OCI-LY1 (cell line): ENCODE results near the gene DDX56.

Experiments
- H2AFZ ChIP-seq: fragments of 200-600 bp; sonication (generic), shearing (Covaris generic); 2 replicates; pipeline ENCODE4 v1.6.0; 2014; ENCODE audit warnings: antibody characterized with exemption, mild to moderate bottlenecking, low read length
- H3F3A ChIP-seq: fragments of 200-600 bp; sonication (generic), shearing (Covaris generic); 2 replicates; pipeline ENCODE4 v1.6.0; 2014; ENCODE audit warnings: mild to moderate bottlenecking, antibody characterized with exemption, low read length, moderate library complexity; ENCODE audit not compliant: insufficient read depth
- H3K27ac ChIP-seq: fragments of 200-600 bp; sonication (generic); 2 replicates; pipeline ENCODE4 v1.5.1; 2014; ENCODE audit warnings: low read length, mixed run types, mild to moderate bottlenecking, low read depth; ENCODE audit not compliant: poor library complexity, severe bottlenecking
- H3K27me3 ChIP-seq: fragments of 200-600 bp; sonication (generic); 2 replicates; pipeline ENCODE4 v1.6.0; 2014; ENCODE audit warnings: antibody characterized with exemption, mild to moderate bottlenecking, low read length, moderate library complexity; ENCODE audit not compliant: insufficient read depth
- H3K36me3 ChIP-seq: fragments of 200-600 bp; sonication (generic); 2 replicates; pipeline ENCODE4 v1.6.1; 2014; ENCODE audit warnings: mild to moderate bottlenecking, antibody characterized with exemption, low read length, moderate library complexity, mixed read lengths; ENCODE audit not compliant: insufficient read depth
- H3K4me1 ChIP-seq: fragments of 200-600 bp; sonication (generic); 2 replicates; pipeline ENCODE4 v1.5.1; 2014; ENCODE audit warnings: mild to moderate bottlenecking, low read length, moderate library complexity; ENCODE audit not compliant: insufficient read depth, severe bottlenecking
- H3K4me2 ChIP-seq: fragments of 200-600 bp; sonication (generic), shearing (Covaris generic); 2 replicates; pipeline ENCODE4 v1.6.1; 2014; ENCODE audit warnings: low read length
- H3K4me3 ChIP-seq: fragments of 200-600 bp; sonication (generic); 2 replicates; pipeline ENCODE4 v1.5.1; 2014; ENCODE audit warnings: low read length, low read depth, mild to moderate bottlenecking, mixed read lengths; ENCODE audit not compliant: poor library complexity, severe bottlenecking
- H3K79me2 ChIP-seq: fragments of 200-600 bp; shearing (Covaris generic); 2 replicates; pipeline ENCODE4 v1.6.1; 2016; ENCODE audit warnings: mixed run types, low read length, mixed read lengths; ENCODE audit not compliant: insufficient read depth
- H3K9ac ChIP-seq: fragments of 200-600 bp; sonication (generic), shearing (Covaris generic); 2 replicates; pipeline ENCODE4 v1.6.1; 2014; ENCODE audit warnings: mild to moderate bottlenecking, low read length, mixed read lengths
- H3K9me2 ChIP-seq: fragments of 200-600 bp; sonication (generic), shearing (Covaris generic); 2 replicates; pipeline ENCODE4 v1.6.1; 2014; ENCODE audit warnings: low read depth, mild to moderate bottlenecking, low read length, mixed read lengths
- H3K9me3 ChIP-seq: fragments of 200-600 bp; shearing (Covaris generic); 2 replicates; pipeline ENCODE4 v1.6.1; 2014; ENCODE audit warnings: low read length, mixed read lengths
- H4K20me1 ChIP-seq: fragments of 200-600 bp; sonication (generic), shearing (Covaris generic); 2 replicates; pipeline ENCODE4 v1.6.0; 2016; ENCODE audit warnings: mild to moderate bottlenecking, low read length; ENCODE audit not compliant: insufficient read depth
- EZH2 ChIP-seq: fragments of 200-600 bp; sonication (generic), shearing (Covaris generic); IDR thresholded peaks from 2 replicates; pipeline ENCODE4 v1.8.0; 2017; ENCODE audit warnings: borderline replicate concordance, mixed run types, mild to moderate bottlenecking, antibody characterized with exemption, low read length, moderate library complexity, mixed read lengths
- TF ChIP-seq, protein P1 (sequence below): fragments of 200-600 bp; sonication (generic), shearing (Covaris generic); IDR thresholded peaks from 2 replicates; pipeline ENCODE4 v1.5.1; 2017; ENCODE audit warnings: mild to moderate bottlenecking, antibody characterized with exemption, low read length, moderate library complexity, mixed read lengths

DDX56 gene

GRCh38 chr7:44561962-44562621 lies 11.6 kb downstream of the DDX56 start:
- H3K9me2 ChIP-seq: no peaks in the 10 kb centered on the region
- H3F3A ChIP-seq: no peaks in the 10 kb centered on the region
- no peak for TF ChIP-seq EZH2
- TF ChIP-seq, protein P1, sequence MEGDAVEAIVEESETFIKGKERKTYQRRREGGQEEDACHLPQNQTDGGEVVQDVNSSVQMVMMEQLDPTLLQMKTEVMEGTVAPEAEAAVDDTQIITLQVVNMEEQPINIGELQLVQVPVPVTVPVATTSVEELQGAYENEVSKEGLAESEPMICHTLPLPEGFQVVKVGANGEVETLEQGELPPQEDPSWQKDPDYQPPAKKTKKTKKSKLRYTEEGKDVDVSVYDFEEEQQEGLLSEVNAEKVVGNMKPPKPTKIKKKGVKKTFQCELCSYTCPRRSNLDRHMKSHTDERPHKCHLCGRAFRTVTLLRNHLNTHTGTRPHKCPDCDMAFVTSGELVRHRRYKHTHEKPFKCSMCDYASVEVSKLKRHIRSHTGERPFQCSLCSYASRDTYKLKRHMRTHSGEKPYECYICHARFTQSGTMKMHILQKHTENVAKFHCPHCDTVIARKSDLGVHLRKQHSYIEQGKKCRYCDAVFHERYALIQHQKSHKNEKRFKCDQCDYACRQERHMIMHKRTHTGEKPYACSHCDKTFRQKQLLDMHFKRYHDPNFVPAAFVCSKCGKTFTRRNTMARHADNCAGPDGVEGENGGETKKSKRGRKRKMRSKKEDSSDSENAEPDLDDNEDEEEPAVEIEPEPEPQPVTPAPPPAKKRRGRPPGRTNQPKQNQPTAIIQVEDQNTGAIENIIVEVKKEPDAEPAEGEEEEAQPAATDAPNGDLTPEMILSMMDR: no peak
- H3K4me2 ChIP-seq: no peak overlapping the region
- peaks cover 38% of the 10 kb centered on the region for H3K36me3 ChIP-seq
- H3K9ac ChIP-seq: no peak overlapping the region
- H3K4me1 ChIP-seq: no peaks in the 10 kb centered on the region
- H3K4me3 ChIP-seq: no peak overlapping the region
- no peak overlapping the region for H2AFZ ChIP-seq
- H4K20me1 ChIP-seq: no peaks in the 10 kb centered on the region
- no peak overlapping the region for H3K27ac ChIP-seq
- no peaks in the 10 kb centered on the region for H3K9me3 ChIP-seq
- no peaks in the 10 kb centered on the region for H3K79me2 ChIP-seq
- no peaks in the 10 kb centered on the region for H3K27me3 ChIP-seq

DNA sequence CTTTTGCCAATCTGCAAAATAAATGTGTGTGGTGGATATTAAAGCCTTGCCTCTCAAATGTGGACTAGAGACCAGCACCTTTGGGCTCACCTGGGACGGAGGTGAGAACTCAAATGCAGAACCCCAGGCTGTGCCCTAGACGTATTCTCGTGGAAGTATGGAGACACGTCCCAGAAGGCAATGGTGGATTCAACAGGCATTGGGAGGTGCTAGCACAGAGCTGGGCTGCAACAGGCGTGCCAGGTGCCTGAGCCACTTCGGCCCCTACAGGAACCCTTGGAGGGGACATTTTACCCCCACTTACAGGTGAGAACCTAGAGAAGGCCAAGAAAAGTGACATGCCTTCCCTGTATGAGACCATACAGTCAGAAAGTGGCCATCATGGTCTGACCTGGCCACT lies 12.2 kb downstream of the DDX56 start:
- H3K79me2 ChIP-seq: no peaks in the 10 kb centered on the region
- H3K4me3 ChIP-seq: no peak overlapping the region
- H3K9me2 ChIP-seq: no peaks in the 10 kb centered on the region
- H3K9ac ChIP-seq: no peak overlapping the region
- no peak for TF ChIP-seq EZH2
- TF ChIP-seq, protein P1: no peak
- H3K4me1 ChIP-seq: no peaks in the 10 kb centered on the region
- H3K27ac ChIP-seq: no peak overlapping the region
- H3K9me3 ChIP-seq: no peaks in the 10 kb centered on the region
- H3K4me2 ChIP-seq: no peak overlapping the region
- H3K36me3 ChIP-seq: peaks cover 33% of the 10 kb centered on the region
- H3K27me3 ChIP-seq: no peaks in the 10 kb centered on the region
- H3F3A ChIP-seq: no peaks in the 10 kb centered on the region
- no peaks in the 10 kb centered on the region for H4K20me1 ChIP-seq
- H2AFZ ChIP-seq: no peak overlapping the region

DNA sequence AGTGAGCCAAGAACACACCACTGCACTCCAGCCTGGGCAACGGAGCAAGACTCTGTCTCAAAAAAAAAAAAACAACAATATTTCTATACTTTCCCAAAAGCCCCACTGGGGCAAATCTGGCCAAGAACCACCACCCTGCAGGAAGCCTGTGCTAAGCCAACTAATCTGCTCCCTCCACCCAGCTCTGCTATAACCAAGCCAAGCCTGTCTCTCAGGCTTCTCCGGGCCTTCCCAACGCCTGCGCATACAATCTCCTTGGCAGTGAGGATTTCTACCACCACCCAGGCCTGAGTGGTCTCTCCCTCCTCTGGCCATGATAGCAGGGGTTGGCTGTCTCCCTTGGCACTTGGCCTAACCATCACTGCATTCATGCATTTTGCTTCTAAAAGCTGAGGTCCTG lies 14.2 kb downstream of the DDX56 start:
- no peak overlapping the region for H2AFZ ChIP-seq
- TF ChIP-seq, protein P1: no peak
- no peak for TF ChIP-seq EZH2
- H3K79me2 ChIP-seq: no peaks in the 10 kb centered on the region
- H3K27ac ChIP-seq: no peak overlapping the region
- no peaks in the 10 kb centered on the region for H3K9me3 ChIP-seq
- H3K9me2 ChIP-seq: no peaks in the 10 kb centered on the region
- H3K27me3 ChIP-seq: no peaks in the 10 kb centered on the region; the same call in 1 of the 2 replicates
- H4K20me1 ChIP-seq: no peaks in the 10 kb centered on the region
- H3K4me2 ChIP-seq: no peak overlapping the region
- no peak overlapping the region for H3K9ac ChIP-seq
- peaks cover 14% of the 10 kb centered on the region for H3K36me3 ChIP-seq
- no peaks in the 10 kb centered on the region for H3F3A ChIP-seq
- H3K4me1 ChIP-seq: no peaks in the 10 kb centered on the region
- H3K4me3 ChIP-seq: no peak overlapping the region
